Type B pancreatic cell (in vitro differentiated cells): Measurements from ENCODE around the gene LATS1. TPM values are rescaled to one million over a fixed set of nuclear protein-coding genes. Genes with fewer than 3 reads are reported as not detected.
A peak's percentile ranks its signal among the peaks of the same experiment; 100 is the strongest.

Experiments
- DNase-seq: peaks from one replicate; pipeline ENCODE4 v3.0.0; 2021; ENCODE audit warnings: mixed read lengths; ENCODE audit not compliant: unreplicated experiment; ENCODE audit errors: extremely low spot score
- H3K27ac Mint-ChIP-seq: 2 replicates; pipeline ENCODE4 v1.8.0; 2021; ENCODE audit warnings: mild to moderate bottlenecking, mixed read lengths
- H3K27me3 Mint-ChIP-seq: 2 replicates; pipeline ENCODE4 v1.8.0; 2021; ENCODE audit warnings: mixed read lengths
- H3K36me3 Mint-ChIP-seq: 2 replicates; pipeline ENCODE4 v1.8.0; 2021; ENCODE audit warnings: mixed read lengths
- H3K4me1 Mint-ChIP-seq: one replicate; pipeline ENCODE4 v1.8.0; 2021; ENCODE audit warnings: mixed read lengths; ENCODE audit not compliant: unreplicated experiment
- H3K4me3 Mint-ChIP-seq: 2 replicates; pipeline ENCODE4 v1.8.0; 2021; ENCODE audit warnings: mild to moderate bottlenecking, mixed read lengths
- H3K9me3 Mint-ChIP-seq: 2 replicates; pipeline ENCODE4 v1.8.0; 2021; ENCODE audit warnings: mixed read lengths
- total RNA-seq: library from RNA; stranded (reverse); gene quantifications from 2 replicates; pipeline ENCODE4 v1.2.1, GENCODE V29; 2021; ENCODE audit warnings: low replicate concordance
- TF ChIP-seq, protein P1 (sequence below): fragments of 200-600 bp; sonication (generic); conservative IDR thresholded peaks from 2 replicates; pipeline ENCODE4 v1.5.0; 2021; ENCODE audit warnings: antibody characterized with exemption, mild to moderate bottlenecking

The LATS1 gene
- total RNA-seq, 1 donor from 2014 or later = 33.3 TPM

DNA sequence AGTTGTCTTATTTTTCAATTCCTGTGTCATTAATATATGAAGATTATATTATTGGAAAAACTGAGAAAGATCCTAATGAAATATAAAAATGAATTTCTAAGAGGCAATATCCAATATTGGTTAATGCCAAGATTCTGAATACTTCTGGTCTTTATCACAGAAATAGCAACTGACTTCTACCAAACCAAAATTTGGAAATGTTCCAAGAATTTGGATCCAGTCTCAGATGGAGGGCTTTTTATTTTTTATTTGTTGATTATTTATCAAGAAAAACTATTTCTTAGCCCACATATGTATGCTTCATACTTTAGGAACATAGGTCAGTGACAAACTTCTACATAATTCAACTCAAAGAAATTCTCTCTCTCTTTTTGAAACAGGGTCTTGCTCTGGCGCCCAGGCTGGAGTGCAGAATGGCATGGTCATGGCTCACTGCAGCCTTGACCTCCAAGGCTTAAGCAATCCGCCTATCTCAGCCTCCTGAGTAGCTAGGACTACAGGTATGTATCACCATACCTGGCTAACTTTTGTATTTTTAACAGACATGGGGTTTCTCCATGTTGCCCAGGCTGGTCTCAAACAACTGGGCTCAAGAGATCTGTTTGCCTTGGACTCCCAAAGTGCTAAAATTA lies 15.3 kb upstream of the LATS1 start:
- peaks cover 3% of the 10 kb centered on the region for H3K36me3 Mint-ChIP-seq
- no peak overlapping the region for H3K27ac Mint-ChIP-seq
- DNase-seq = no peak
- no peak overlapping the region for H3K4me3 Mint-ChIP-seq
- no peaks in the 10 kb centered on the region for H3K4me1 Mint-ChIP-seq
- TF ChIP-seq, protein P1, sequence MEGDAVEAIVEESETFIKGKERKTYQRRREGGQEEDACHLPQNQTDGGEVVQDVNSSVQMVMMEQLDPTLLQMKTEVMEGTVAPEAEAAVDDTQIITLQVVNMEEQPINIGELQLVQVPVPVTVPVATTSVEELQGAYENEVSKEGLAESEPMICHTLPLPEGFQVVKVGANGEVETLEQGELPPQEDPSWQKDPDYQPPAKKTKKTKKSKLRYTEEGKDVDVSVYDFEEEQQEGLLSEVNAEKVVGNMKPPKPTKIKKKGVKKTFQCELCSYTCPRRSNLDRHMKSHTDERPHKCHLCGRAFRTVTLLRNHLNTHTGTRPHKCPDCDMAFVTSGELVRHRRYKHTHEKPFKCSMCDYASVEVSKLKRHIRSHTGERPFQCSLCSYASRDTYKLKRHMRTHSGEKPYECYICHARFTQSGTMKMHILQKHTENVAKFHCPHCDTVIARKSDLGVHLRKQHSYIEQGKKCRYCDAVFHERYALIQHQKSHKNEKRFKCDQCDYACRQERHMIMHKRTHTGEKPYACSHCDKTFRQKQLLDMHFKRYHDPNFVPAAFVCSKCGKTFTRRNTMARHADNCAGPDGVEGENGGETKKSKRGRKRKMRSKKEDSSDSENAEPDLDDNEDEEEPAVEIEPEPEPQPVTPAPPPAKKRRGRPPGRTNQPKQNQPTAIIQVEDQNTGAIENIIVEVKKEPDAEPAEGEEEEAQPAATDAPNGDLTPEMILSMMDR = no peak
- H3K9me3 Mint-ChIP-seq = no peaks in the 10 kb centered on the region
- no peaks in the 10 kb centered on the region for H3K27me3 Mint-ChIP-seq

DNA sequence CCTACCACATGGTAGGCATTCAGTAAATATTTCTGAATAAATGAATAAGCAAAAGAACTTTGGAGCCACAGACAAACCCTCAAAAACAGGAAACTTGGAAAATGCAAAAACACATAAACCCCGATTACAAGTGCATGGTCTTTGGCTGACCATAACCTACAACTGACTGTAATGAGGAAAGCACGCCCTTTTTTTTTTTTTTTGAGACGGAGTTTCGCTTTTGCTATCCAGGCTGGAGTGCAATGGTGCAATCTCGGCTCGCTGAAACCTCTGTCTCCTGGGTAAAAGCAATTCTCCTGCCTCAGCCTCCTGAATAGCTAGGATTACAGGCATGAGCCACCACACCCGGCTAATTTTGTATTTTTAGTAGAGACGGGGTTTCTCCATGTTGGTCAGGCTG lies 11.9 kb upstream of the LATS1 start:
- Mint-ChIP-seq H3K4me3 (no peak overlapping the region), H3K9me3 (no peaks in the 10 kb centered on the region), H3K27ac (no peak overlapping the region), H3K36me3 (no peaks in the 10 kb centered on the region), H3K27me3 (no peaks in the 10 kb centered on the region), H3K4me1 (no peaks in the 10 kb centered on the region)
- TF ChIP-seq, protein P1 = no peak
- DNase-seq = no peak

DNA sequence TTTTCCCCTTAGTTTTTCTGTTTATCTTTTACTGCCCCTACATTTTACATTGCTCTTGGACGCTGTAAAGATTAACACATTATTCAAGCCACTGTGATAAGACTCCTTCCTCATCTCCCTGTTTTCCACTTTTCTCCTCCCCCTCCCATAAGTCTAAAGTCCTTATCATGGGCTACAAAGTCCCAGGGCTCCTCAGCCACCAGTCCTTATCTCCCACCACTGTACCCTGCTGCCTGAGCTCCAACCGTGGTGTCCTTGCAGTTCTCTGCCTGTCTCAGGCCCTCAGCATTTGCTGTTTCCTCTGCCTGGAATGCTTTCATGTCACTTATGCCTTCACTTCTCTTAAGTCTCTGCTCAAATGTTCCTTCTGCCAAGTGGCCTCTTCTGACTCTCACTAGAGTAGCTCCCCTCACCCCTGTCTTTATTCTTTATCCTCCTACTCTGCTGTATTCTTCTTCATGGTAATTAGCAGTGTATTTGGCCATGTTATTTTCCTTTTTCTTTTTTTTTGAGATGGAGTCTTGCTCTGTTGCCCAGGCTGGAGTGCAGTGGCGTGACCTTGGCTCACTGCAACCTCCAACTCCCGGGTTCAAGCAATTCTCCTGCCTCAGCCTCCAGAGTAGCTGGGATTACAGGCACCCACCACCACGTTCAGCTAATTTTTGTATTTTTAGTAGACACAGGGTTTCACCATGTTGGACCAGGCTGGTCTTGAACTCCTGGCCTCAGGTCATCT lies 10.8 kb upstream of the LATS1 start:
- TF ChIP-seq, protein P1 = no peak
- H3K9me3 Mint-ChIP-seq = no peaks in the 10 kb centered on the region
- H3K27ac Mint-ChIP-seq = no peak overlapping the region
- DNase-seq = peak; percentile 22
- H3K4me1 Mint-ChIP-seq = peaks cover 4% of the 10 kb centered on the region
- H3K27me3 Mint-ChIP-seq = no peaks in the 10 kb centered on the region
- peaks cover 4% of the 10 kb centered on the region for H3K36me3 Mint-ChIP-seq
- H3K4me3 Mint-ChIP-seq = no peak overlapping the region

DNA sequence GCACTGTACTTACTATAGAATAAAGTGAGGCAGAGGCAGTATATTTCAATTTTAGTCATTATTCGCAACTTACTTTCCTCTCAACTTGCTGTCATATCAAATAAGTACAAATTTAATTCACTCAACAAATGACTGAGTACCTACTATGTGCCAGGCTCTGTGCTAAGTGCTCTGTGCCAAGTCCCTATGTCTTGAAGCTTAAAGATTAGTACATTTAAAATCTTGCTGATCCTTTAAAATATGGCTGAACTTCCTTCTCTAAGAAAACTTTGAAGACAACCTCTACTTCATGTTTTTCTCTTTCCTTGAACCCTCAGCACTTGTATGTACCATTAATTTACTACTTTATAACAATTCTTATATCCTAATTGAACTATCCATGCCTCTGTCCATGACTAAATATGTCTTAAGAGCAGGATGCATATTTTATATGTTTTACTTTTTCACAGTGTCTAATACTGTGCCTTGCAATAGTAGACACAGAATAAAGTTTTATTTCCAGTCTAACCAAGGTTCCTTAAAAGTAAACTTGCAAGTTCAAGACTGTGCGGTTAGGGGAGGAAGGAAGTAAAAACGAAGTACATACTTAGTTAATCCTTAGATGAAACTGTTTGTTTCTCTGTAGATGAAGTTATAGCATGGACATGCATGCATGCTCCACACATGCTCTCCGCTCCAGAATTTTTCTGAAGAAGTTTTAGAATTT lies 10.0 kb upstream of the LATS1 start:
- H3K27ac Mint-ChIP-seq = no peak overlapping the region
- H3K36me3 Mint-ChIP-seq = peaks cover 4% of the 10 kb centered on the region
- H3K9me3 Mint-ChIP-seq = no peaks in the 10 kb centered on the region
- DNase-seq = no peak
- no peak overlapping the region for H3K4me3 Mint-ChIP-seq
- H3K4me1 Mint-ChIP-seq = peaks cover 4% of the 10 kb centered on the region
- TF ChIP-seq, protein P1 = no peak
- no peaks in the 10 kb centered on the region for H3K27me3 Mint-ChIP-seq

DNA sequence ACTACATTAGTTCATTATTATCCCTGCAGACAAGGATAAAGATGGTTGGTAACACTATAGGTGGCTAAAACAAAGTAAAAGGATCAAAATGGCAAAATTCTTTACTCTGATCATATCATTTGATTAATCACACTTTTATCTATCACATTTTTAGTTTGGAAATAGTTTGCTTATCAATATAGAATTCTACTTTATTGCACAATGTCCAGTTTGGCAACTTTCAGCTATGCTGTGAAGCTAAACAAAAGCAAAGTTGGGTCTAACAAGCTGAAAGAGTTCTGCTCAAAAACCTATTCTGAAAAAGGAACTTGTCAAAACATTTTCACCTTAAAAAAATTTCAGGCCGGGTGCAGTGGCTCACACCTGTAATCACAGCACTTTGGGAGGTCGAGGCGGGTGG lies 7.9 kb upstream of the LATS1 start:
- TF ChIP-seq, protein P1 = no peak
- no peak for DNase-seq
- Mint-ChIP-seq H3K27me3 (no peaks in the 10 kb centered on the region), H3K27ac (no peak overlapping the region), H3K4me3 (no peak overlapping the region), H3K36me3 (peaks cover 4% of the 10 kb centered on the region), H3K4me1 (peaks cover 4% of the 10 kb centered on the region), H3K9me3 (no peaks in the 10 kb centered on the region)
